Right renal pelvis (tissue), 4 donors: ENCODE data around the gene SOX8. TPM values are rescaled to one million over a fixed set of nuclear protein-coding genes. Genes with fewer than 3 reads are reported as not detected.

Experiments used
- DNase-seq, 4 donors: peaks; one replicate each; pipeline ENCODE4 v3.0.0-alpha.2; 2013; ENCODE audit warnings: low read depth in 4 of 4, low spot score in 3 of 4, missing footprints in 1 of 4
- polyA plus RNA-seq, 4 donors: library from polyadenylated mRNA; unstranded; fragments of 120-200 nt; gene quantifications; one replicate each; pipeline ENCODE4 v1.2.1, GENCODE V29; 2013; ENCODE audit not compliant: insufficient read length in 4 of 4

The SOX8 gene
- polyA plus RNA-seq, 4 donors = 2.6 to 5.7 (median 4.0) TPM

DNA sequence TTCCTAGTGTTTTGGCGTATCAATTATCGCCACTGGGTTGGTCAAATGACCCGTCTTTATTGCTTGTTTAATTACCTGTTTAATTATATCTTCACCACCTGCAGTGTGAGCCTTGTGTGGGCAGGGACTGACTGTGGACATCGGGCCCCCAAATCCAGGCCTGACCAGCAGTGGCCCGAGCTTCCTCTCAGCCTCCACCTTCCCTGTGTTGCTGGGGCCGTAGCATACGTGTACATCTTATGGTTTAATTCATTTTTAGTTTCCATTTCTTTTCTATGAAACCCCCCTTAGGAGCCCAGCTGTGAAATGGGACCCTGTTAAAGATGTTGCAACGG, 9.6 kb upstream of the SOX8 start:
- DNase-seq = no peak

DNA sequence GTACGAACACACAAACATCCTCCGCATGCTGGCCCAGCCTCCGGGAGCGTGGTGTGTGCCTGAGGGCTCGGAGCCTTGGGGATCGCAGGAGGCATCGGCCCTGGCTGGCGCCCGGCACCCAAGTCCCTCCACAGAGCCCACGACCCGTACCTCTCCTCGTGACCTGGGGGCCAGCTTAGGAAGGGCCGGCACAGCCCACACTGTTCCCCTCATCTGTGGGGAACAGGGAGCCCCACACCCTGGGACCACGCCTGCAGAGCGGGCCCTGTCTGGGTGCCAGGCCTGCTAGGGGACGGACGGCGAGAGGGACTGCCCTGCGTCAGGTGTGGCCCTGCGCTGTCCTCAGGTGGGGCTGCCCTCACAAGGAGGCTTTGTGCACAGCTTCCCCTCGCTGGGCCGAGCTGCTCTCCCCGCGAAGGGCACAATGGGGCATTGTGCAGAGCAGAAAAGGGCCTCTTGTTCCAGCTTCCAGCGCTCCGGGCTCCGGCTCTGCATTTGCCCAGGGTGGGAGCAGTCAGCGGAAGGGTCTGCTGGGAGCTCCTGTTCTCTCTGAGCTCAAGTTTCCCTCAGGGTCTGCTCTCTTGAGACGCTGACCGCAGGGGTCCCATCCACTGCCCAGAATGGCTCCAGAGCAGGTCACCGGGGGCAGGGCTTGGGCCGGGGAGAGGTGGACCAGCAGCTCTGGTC, 9.1 kb upstream of the SOX8 start:
- no peak for DNase-seq

DNA sequence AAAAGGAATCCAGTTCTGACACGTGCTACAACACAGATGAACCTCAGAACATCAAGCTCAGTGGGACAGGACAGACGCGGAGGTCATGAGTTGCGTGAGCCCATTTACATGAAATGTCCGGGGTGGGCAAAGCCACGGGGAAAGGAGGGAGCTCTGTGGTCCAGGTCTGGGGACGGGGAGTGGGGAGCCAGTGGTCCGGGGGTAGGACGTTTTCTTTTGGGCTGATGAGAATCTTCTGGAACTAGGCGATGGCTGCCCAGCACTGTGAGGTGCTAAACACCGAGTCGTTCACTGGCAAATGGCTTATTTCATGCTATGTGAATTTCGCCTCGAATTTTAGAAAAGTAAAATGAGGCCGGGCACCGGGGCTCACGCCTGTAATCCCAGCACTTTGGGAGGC, 8.2 kb upstream of the SOX8 start:
- no peak for DNase-seq

DNA sequence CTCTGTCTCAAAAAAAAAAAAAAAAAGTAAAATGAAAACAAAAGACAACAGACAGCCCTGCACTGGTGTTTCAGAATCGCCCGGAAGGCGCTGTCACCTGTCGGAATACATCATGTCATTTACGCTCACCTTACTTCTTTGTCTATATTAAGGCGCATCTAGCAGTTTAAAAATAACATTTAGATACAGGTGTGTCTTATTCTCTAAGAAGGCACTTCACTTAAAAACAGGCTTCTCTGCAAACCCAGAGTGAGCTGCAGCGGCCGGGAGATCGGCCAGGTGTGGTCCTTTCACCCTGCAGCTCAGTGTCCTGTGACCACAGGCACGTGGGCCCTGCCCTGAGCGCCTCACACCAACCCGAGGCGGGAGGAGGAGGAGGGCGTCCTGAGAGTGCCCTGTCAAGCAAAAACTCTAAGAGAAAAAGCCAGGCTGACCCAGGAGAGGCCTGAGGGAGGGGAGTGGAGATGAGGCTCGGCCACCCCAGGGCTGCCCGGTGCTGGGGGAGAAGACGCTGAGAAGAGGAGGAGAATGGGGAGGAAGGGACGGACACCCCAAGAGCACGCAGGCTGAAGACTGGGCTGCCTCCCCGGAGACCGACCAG, 7.5 kb upstream of the SOX8 start:
- DNase-seq = no peak

DNA sequence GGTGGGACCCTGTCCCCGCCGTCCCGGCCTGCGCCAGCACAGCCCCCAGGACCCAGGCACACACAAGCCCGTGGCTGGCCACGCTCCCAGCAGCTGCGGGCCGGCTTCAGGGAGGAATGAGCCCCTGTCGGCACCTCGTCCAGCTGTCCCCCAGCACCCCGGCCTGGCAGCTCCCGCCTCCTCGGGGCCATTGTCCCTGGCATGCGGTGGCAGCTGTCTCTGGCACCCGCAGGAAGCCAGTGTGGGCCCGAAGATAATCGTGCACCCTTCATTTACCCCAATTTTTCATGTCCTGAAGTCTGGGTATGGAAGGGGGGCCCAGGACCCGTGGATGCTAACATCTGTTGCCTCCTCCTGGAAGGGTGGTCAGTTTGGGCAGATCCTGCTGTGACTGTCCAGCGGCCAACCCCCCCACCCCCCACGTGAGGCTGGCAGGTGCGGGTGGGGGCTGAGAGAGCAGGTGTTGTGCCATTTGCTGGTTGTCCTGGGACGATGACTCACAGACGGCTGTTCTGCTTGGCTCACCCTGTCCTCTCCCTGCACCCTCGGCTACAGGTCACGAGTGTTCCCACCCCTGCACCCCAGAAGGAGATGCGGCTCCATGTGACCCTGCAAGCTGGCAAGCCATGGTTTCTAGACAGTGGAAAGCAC, 6.8 kb upstream of the SOX8 start:
- no peak for DNase-seq

DNA sequence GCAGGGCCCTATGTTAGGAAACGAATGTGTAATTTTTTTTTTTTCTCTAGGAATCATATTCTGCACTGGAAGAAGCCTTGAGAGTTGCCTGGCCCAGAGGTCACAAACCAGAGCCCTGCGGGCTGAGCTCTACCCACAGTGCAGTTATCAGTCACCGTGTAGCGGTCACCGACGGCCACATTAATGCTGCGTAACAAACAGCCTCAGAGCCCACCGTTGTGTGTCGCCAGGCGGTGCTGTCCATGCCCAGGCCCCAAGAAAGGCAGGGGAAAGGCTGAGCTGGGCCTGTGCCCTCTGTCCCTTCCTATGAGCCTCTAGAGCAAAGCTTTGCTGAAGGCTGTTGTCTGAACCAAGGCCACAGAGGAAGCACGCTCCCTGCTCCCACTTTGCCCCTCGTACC, 6.3 kb upstream of the SOX8 start:
- no peak for DNase-seq

DNA sequence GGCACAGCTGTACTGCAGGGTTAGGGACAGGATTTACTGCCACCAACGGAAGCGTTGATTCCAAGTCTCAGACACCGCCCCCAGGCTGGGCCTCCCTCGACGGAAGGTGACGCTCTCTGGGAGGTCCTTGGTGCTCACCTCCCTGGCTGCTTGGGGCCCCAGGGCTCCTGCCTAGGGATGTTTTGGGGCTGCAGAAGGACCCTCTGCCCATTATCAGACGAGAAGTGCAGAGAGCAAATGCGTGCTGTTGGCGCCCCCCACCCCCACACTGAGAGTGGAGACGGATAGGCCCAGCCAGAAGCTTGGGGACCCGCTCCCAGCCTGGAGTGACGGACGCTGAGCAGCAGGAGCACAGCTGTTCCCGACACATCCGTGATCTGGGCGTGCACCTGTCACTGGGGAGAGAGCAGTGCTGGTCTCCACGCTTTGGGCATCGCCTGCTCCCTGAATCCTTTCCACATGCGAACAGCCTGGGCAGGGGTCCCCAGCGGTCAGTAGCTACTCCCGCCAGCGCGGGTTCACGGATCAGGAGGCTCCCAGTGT, 5.1 kb upstream of the SOX8 start:
- DNase-seq = no peak

DNA sequence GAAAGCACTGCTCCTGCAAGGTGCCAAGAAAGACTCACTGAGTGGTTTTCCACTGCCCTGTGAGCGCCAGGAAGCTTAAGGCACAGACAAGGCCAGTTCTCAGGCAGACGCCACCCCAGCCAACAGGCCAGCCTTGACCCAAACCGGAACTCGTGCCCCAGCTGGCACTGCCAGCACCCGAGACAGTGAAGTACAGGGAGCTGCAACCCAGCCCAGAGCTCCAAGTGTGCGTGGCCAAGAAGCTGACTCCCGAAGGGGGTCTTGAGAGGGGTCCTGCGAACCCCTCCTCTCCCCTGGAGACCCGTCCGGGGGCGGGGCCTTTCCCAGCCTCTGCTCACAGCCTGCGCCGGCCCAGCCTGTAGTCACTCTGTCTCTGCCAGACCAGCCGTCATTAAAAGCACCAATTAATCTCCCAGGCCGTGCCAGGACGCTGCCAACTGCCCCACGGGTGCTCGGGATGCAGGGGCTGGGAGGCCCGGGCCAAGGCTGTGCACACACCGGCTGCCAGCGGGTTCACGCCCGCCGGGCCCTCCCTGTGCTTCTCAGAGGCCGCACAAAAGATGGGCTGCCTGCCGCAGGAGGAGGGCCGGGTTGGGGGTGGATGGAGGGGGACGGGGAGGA, 4.4 kb upstream of the SOX8 start:
- DNase-seq = no peak

DNA sequence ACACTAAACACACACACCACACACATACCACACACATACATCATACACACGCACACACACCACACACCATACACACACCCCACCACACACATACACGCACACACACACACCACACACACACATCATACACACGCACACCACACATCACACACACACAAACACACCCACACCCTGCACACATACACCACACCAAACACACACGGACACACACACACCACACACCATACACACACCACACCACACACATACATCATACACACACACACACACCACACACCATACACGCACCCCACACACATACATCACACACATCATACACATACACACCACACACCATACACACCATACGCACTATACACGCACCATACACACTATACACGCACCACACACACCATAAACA, 3.7 kb upstream of the SOX8 start:
- no peak for DNase-seq

DNA sequence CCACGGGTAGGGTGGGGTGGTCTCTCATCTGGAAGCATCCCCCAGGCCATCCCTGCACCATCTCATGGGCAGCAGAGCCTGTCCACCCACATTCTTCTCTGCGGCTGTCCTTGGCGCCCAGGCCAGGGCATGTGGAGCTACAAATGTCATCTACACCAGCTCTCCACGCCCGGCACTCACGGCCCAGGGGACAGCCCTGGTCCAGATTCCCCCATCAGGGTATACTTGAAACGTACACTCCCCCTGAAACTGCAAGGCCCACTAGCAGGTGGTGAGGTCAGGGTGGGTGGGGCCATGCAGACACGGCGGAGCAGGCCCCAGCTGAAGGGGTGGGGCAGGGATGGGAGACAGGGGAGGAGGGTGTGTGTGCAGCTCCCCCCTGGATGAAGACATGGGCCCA, 3.2 kb upstream of the SOX8 start:
- DNase-seq = no peak

DNA sequence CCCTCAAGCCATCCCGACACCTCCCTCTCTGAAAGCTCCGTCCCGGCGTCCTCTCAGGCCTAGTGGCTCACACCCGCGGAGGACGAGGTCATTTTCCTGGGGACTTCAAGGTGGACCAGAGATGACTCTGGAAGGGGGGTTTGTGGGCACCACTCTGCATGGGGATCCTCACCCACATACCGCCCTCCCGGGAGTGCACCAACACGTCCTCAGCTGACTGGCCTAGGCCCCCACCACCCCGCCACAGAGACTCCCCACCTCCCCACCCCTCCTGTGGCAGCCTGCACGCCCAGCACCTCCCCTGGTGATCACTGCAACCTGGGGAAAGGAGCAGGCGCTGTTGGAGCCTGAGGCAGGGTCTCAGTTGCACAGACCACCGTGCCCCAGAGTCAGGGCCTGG, 2.4 kb upstream of the SOX8 start:
- no peak for DNase-seq

DNA sequence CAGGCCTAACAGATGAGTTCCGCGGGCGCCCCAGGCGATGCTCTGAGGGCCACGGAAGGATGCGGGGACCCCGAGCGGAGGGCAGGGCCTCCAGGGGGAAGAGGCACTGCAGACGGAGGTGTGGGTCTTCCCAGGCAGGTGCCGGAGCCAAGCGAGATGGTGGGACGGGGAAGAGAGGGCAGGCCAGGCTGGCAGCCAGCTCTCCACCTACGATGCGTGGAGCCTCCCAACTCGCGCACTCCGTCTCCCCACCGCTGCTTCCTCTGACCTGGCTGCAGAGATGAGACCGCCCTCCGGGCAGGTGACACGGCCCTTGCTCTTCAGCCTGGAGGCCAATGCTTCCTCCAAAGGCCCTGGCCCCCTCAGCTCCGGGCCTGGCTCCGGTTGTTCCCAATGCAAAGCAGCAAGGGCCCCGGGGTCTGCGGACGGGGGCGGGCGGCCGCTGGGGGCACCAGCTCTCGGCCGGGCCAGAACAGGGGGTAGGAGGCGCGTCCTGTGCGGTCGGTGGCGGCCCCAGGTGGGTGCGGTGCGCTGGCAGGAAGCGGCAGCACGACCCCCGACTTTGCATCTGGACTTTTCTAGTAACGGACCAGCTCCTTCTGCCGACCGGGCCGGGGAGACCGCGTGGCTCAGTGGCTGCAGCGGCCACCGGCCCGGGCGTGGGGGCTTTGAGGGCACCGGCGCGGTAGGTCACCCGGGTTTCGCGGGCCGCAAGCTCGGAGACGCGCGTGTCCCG, 1.5 kb upstream of the SOX8 start:
- DNase-seq = no peak

DNA sequence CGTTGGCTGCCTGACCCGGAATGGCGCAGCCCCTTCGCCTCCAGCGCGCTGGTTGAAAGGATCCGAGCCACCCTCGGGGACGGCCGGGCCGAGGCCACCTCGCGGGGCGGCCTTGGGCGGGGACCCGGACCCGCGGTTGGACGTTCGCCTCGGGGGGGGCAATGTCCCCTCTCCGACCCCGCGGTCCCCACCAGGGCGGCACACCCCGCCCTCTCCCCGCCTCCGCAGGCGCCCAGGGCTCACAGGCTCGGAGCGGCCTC, 1.0 kb upstream of the SOX8 start:
- DNase-seq = no peak

DNA sequence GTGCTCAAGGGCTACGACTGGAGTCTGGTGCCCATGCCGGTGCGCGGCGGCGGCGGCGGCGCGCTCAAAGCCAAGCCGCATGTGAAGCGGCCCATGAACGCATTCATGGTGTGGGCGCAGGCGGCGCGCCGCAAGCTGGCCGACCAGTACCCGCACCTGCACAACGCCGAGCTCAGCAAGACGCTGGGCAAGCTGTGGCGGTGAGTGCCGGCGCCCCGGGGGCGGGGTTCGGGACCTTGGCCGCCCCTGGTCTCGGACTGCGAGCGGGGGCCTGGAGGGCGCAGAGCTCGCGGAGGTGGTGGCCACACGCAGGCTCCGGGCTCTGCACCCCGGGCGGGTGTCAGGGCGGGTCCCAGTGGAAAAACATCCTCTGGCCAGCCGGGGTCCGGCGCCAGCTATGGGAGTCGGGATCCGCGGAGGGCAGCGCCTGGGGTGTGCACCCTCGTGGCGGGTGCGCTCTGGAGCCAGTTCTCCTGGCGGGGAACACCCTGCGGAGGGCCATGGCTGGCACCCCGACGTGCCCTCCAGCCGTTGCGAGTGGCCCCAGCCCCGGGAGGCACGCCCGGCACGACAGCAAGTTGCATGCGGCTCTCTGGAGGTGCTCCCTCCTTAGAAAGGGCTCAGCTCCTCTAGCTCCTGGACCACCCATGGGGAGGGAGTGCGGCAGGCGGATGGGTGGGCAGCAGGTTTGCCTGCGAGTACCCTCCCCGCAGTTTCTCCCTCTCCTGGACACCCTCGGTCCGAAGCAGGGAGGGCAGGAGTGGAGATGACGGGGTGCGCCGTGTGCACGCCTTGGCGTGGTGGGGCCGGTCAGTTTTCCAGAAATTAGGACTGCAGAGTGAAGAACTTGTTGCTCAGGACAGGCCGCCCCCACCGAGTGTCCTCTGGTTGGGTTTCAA, 824 bp downstream of the SOX8 start:
- DNase-seq = no peak

DNA sequence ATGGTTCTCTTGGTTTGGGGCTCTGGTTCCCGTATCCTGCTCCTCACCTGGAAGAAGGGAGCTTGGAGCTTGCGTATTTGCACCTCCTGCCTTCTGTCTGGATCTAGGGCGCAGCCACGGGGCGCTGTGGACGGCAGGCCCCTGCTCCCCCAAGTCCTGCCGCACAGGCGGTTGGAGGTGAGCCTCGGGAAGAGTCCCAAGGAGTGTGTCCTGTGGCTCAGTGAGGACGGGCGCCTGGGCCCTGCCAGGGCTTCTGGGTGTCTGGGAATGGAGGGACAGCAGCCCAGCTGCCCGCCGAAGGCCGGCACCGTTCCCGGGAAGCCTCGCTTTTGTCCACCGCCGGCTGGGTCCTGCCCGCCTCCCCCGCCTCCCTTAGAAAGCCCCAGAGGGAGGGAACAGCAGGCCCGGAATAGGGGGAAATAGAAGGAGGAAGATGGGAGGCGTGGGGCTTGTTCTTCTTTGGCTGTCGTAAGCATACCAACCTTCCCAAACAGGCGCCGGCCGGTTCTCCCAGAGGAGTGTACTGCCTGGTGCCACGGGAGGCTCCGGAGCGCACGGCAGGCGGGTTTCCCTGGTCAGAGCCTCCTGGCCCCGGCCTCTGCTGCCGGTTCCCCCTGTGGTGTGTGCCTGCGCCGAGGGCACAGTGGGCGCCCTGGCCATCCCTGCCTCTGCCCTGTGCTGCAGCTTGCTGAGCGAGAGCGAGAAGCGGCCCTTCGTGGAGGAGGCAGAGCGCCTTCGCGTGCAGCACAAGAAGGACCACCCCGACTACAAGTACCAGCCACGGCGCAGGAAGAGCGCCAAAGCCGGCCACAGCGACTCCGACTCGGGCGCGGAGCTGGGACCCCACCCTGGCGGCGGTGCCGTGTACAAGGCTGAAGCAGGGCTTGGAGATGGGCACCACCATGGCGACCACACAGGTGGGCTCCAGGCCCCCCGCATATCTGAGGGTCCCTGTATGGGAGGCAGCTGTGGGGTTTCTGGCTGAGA, 1.8 kb downstream of the SOX8 start:
- DNase-seq = no peak

DNA sequence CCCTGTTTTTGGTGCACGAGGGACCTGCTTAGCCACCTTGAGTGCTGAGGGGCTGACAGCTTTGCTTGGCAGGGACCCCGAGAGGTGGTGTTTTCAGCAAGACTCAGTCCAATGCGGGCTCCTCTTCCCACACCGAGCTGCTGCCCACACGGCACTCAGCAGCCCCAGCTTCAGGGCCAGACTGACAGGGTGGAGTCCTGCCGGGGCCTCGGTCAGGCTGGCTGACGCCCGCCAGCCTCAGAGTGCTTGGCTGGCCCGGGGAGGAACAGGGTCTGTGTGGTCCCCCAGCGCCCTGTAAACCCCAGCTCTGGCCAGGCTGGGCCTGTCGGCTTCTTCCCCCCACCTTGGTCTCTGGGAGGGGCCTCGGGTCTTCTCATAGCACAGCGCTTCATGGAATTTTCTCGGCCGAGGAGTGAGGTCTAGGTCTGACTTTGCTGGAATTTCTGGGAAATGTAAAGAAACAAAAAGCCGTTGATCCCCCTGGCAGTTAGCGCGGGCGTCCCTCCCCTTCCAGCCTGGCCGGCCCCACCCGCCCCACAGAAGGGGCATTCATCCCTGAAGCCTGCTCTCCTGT, 2.6 kb downstream of the SOX8 start:
- no peak for DNase-seq

DNA sequence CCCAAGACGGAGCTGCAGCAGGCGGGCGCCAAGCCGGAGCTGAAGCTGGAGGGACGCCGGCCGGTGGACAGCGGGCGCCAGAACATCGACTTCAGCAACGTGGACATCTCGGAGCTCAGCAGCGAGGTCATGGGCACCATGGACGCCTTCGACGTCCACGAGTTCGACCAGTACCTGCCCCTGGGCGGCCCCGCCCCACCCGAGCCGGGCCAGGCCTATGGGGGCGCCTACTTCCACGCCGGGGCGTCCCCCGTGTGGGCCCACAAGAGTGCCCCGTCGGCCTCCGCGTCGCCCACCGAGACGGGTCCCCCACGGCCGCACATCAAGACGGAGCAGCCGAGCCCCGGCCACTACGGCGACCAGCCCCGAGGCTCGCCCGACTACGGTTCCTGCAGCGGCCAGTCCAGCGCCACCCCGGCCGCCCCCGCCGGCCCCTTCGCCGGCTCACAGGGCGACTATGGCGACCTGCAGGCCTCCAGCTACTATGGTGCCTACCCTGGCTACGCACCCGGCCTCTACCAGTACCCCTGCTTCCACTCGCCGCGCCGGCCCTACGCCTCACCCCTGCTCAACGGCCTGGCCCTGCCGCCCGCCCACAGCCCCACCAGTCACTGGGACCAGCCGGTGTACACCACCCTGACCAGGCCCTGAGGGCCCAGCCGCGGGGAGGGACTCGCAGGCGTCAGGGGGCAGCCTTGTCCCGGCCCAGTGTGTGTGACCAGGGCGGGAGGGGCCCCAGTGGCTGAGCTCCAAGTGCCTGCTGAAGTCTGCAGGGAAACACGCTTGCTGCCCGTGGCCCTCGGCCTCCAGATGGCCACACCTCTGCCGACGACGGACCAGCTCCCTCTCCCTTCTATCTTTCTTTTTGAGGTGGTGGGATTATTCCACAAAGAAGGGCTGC, 3.4 kb downstream of the SOX8 start:
- no peak for DNase-seq
